Stromal cell of bone marrow (primary cell): ENCODE data around the gene GRK2.
"Not testable (repeated sequence)": the region's sequence is repeated elsewhere in the genome, so short reads cannot be mapped to it uniquely, and the experiment has no call there.

Experiments used
- DNase-seq: peaks from one replicate; pipeline ENCODE4 v3.0.0-alpha.2; 2012; ENCODE audit warnings: low read depth

GRK2 gene

GRCh38 chr11:67266449-67267187 lies at the start of gene GRK2:
TSS of gene GRK2 (plus strand) at chr11:67266473. CDS start at chr11:67266700, 227 bp downstream.
- no peak for DNase-seq

GRCh38 chr11:67227726-67228125 lies 38.5 kb upstream of the GRK2 start:
- DNase-seq, result no peak

DNA sequence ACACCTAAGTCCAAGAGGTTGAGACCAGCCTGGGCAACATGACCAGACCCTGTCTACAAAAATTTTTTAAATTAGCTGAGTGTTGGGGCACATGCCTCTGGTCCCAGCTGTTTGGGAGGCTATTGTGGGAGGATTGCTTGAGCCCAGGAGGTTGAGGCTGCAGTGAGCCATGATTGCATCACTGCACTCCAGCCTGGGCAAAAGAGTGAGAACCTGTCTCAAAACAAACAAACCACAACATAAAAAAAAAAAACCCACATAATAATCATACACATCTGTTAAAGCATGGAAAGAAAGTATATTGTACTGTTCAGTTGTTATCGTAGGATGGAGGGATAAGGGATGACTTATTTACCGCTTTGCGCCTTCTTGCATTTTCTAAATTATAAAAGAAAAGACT lies 35.9 kb upstream of the GRK2 start:
- DNase-seq, result no peak

DNA sequence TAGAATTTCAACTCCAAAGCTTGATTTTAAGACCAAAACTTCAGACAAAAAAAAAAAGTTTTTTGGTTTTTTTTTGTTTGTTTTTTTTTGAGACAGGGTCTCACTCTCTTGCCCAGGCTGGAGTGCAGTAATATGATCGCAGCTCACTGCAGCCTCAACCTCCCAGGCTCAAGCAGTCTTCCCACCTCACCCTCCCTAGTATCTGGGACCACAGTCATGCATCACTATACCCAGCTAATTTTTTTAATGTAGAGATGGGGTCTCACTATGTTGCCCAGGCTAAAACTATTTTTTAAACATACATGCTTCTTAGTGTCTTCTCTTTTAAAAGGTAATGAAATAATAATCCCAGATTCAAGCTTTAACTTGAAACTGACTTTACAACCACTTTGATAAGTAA lies 35.4 kb upstream of the GRK2 start:
- DNase-seq, result no peak

DNA sequence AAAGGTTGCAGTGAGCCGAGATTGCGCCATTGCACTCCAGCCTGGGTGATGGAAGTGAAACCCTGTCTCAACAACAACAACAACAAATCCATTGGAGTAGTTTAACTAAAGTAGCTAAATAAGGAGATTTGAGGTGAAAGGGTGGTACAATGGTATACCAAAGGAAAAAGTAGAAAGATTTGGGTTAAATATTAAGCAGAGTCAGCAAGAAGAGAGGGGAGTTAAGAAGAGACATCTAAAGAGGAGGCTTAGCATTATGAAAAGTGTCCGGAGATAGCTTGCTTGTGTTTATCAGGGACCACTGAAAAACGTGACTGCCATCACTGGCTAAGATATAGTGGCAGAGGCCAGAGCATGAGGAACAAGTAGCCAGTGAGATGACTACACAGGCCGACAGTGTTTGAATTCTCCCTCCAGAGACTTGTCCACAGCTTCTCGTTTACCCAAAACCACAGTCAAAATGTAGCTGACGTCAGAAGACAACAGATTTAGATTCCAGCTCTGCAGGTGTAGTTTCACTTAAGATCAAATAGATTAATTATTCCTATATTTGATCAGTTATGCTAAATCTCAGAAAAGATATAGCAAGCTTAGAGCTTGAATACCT lies 32.6 kb upstream of the GRK2 start:
- DNase-seq, result no peak

GRCh38 chr11:67234571-67234970 lies 31.7 kb upstream of the GRK2 start:
- not testable (repeated sequence) for DNase-seq

DNA sequence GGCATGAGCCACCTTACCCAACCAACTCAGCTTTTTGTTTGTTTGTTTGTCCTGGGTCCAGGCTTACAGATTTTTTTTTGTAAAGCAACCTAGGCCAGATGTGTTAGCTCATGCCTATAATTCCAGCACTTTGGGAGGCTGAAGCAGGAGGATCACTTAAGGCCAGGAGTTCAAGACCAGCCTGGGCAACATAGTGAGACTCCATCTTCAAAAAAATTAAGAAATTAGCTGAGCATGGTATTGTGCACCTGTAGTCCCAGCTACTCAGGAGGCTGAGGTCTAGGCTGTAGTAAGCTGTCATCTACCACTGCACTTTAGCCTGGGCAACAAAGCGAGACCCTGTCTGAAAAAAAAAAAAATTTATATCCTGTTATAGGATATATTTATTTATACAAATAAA lies 28.7 kb upstream of the GRK2 start:
- DNase-seq, result no peak

DNA sequence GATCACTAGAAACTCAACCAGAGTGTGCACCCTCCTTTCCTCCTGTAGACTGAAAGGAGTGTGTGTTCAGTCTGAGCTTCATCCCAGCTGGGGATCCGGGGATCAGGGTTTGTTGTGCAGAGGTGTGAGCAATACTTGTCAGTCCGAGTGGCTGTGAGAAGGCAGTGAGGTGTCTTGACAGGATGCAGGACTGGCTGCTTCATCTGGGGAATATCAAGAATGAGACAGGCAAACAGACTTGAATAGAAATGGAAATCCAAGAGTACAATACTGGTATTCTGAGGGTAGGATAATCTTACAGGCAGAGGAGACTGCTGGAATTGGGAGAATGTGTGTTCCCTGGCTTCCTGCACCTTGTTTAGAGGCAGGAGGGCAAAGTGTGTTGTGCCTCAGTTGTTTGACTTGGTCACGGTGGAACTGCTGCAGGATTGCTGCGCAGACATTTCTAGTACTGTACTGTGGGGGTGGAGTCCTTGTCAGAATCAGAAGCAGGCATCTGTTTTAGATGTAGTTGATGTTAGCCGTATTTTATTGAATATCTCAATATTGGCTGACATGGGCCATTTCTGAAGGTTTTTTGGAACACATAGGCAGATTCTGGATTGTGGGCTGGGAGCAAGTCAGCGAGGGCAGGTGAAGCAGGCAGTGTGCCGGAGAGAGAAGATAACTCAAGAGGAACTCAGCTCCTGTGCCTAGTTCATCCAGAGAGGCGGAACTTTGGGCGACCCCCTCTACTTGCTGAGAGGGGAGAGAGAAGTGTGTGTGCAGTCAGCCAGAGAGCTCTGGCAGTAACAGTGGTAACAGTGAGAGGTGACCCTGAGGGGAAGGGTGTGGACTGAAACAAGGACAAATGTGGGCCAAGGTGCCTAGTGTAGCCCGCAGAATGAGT lies 27.1 kb upstream of the GRK2 start:
- DNase-seq, result no peak

DNA sequence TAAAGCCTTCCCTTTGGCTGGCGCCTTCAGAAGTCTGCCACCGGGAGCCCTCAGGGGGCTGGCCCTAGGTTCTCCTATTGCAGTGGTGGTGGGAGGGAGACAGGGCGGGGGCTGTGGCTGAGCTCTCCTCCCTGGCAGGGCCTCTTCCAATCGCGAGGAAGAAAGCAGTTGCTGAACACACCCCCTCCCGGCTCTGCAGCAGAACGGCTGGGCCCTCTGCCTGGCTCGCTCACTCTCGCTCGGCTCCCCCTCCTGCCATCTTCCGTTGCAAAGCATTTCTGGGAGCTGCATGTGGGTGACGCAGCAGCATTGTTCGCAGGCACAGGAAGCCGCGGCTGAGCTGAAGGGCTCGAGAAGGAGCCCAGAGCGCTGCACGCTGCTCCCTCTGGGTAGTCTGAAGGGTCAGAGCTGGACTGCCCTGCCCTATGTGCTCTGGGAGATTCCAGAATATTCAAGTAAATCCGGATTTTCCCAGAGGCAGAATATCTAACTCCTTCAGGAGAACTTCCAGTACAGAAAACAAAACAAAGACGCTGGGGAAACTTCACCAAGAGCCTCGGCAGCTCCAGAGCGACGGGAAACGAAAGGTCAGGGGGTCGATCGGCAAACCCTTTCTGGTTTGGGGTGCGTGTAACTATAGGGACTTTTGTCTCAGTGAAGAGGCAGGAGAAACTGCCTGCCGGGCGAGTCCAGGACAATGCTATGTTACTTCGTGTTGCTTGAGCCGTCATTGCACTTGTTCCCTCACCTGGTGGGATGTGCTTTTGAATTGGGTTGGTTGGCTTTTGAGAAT lies 26.3 kb upstream of the GRK2 start:
- peak; percentile 98 for DNase-seq

DNA sequence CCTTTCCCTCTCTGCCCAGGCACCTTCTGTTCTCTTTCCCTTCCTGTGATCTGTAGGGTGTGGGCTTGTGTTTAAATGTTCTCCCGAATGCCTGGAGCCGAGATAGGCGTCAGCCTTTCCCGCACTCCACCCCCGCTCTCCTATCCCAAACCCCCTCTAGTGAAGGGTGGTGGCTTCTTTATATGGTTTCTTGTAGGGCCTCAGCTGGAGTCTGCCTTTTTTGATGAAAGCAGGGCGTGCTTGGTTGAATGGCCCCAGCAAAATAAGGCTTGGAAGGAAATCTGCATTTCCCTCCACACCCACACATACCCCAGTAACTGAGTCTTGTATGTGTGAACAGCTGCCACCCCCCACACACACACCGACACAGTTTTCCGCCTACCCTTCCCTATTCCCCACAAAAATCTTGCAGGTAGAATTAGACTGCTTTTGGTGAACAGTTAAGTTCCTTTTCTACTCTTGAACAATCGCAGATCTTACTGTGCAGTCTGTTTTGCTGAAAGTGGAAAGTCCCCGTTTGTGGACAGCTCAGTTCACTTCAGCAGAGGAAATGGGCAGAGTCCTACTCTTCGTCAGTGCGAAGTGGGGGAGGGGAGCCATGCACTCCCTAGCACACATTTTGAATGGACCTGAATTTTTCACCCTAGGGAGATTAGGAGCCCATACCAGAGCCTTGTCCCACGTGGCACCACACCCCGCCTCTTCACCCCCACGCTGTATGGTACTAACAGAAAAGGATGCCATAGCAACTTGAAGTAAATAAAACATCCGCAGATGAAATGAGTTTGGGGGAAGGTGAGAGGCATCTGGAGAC lies 25.5 kb upstream of the GRK2 start:
- peak; percentile 50 for DNase-seq

DNA sequence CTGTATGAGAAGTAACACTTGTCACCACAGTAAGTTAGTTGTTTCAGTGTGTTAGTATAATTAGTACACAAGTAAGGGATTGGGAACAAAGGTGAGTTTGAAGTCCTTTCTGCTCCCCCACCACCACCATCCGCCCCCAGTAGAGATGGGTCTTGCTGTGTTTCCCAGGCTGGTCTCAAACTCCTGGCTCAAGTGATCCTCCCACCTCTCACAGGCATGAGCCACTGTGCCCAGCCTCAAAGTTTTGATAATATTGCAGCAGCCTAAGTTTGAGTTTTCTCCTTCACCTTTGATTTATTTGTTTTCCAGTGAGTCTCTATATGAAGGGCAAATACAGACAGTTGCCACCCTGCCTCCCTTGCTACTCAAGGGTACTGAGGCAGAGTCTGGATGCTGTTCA lies 23.7 kb upstream of the GRK2 start:
- DNase-seq, result no peak

- no peak for DNase-seq
These were observed 23.2 kb upstream of the GRK2 start for GRCh38 chr11:67243051-67243450.

DNA sequence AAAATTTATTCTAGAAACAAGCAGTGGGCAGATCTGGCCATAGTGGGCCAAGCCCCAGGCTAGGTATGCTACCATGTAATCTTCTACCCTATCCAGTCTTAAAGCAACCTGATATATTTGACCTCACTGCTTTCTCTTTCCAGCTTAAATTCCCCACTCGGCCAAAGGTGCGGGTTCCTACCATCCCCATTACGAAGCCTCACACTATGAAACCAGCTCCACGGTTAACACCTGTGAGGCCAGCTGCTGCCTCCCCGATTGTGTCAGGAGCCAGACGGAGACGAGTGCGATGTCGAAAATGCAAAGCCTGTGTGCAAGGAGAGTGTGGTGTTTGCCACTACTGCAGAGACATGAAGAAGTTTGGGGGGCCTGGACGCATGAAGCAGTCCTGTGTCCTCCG lies 21.2 kb upstream of the GRK2 start:
- no peak for DNase-seq

DNA sequence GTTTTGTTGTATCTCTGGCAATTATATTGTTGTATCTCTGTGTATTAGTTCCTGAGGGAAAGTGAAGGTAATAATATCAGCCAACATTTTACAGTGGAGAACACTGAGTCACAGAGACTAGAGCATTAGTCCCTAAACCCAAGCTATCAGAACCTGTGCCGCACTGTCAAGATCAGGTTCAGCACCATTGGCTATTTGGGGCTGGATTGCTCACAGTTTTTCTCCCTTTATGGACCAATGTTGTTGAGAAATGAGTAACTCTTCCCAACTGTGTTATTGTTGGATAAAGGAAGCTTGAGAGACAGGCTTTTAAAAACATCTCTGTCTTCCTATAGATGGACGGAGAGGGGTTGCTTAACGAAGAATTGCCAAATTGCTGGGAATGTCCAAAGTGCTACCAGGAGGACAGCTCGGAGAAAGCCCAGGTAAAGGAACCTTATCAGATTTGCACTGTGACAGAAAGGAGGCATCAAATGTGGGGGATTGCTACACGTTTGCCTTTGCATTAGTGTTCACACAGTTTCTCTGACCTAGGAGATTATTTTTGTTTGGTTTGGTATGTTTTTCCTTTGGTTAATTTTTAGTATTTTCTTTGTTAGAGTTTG lies 18.2 kb upstream of the GRK2 start:
- DNase-seq, result no peak

DNA sequence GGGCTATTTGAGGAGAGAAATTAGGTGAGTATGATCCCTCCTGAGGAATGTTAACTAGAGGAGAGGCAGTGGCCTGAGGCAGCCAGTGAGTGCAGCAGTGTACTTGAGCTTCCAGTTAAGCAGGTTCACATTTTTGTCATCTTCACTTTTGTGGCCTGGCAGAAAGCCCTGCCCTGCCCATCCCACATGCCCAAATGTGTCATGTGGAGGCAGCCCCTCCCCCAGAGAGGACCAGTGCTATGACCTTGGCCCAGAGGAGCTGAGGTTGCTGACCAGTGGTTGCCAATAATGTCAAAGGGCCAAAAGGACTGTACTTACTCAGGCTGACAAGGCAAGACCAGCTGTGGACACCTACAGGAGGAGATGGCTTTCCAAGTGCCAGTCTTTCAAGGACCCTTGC lies 17.6 kb upstream of the GRK2 start:
- no peak for DNase-seq

- DNase-seq, result no peak
These were observed 15.9 kb upstream of the GRK2 start for GRCh38 chr11:67250059-67251043.

- no peak for DNase-seq
These were observed 14.4 kb upstream of the GRK2 start for GRCh38 chr11:67251841-67252240.

- DNase-seq, result peak; percentile 58
These were observed 13.4 kb upstream of the GRK2 start for GRCh38 chr11:67252831-67253239.

DNA sequence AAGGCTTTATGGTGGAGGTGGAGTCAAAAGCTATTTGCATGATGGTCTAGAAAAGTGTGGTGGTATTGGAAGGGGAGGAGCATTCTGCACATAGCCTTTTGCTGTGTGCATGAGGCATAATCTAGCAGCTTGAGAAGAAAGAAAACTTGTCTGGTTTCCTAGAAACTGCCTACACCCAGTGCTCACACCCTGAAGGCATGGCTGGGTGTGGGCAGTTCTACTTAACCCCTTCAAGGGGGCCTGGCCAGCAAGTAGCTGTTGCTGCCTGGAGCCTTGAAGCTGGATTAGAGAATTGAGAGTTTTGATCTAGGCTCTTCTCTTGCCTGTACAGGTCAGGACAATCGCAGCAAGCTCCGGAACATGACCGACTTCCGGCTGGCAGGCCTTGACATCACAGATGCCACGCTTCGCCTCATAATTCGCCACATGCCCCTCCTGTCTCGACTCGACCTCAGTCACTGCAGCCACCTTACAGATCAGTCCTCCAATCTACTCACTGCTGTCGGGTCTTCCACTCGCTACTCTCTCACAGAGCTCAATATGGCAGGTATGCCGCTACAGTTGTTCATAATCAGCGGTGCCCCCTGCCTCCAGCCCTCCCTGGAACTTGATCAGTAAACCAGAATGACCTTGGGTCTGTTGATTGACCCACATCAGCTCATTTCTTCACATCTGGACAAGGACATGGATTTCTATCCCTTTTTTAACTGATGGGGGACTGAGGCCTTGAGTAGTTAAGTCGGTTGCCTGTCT lies 12.2 kb upstream of the GRK2 start:
- no peak for DNase-seq
